Frontal cortex (tissue), 4 donors: Measurements from ENCODE around the gene CEP135. TPM values are rescaled to one million over a fixed set of nuclear protein-coding genes. Genes with fewer than 3 reads are reported as not detected.

ENCODE experiments used
- DNase-seq, 2 donors: peaks; one replicate each; pipeline ENCODE4 v3.0.0; 2012; ENCODE audit warnings: low spot score in 2 of 2
- FAIRE-seq: peaks from 2 replicates; lab custom pipeline; 2012; peaks lifted over from hg19 to GRCh38; lab: Jason Lieb, UNC
- total RNA-seq: library from RNA; depleted of rRNA; stranded (reverse); fragments of >200 nt; gene quantifications from one replicate; pipeline ENCODE4 v1.2.3, GENCODE V29; 2014
- donor health status: control.
- donor health status: control.
- donor health status: control.

The CEP135 gene, protein sequence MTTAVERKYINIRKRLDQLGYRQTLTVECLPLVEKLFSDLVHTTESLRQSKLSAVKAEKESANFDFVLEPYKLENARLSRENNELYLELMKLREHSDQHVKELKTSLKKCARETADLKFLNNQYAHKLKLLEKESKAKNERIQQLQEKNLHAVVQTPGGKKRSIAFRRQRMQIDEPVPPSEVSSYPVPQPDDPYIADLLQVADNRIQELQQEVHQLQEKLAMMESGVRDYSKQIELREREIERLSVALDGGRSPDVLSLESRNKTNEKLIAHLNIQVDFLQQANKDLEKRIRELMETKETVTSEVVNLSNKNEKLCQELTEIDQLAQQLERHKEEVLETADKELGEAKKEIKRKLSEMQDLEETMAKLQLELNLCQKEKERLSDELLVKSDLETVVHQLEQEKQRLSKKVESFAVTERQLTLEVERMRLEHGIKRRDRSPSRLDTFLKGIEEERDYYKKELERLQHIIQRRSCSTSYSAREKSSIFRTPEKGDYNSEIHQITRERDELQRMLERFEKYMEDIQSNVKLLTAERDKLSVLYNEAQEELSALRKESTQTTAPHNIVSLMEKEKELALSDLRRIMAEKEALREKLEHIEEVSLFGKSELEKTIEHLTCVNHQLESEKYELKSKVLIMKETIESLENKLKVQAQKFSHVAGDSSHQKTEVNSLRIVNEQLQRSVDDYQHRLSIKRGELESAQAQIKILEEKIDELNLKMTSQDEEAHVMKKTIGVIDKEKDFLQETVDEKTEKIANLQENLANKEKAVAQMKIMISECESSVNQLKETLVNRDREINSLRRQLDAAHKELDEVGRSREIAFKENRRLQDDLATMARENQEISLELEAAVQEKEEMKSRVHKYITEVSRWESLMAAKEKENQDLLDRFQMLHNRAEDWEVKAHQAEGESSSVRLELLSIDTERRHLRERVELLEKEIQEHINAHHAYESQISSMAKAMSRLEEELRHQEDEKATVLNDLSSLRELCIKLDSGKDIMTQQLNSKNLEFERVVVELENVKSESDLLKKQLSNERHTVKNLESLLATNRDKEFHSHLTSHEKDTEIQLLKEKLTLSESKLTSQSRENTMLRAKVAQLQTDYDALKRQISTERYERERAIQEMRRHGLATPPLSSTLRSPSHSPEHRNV
- total RNA-seq = 20.0 TPM

DNA sequence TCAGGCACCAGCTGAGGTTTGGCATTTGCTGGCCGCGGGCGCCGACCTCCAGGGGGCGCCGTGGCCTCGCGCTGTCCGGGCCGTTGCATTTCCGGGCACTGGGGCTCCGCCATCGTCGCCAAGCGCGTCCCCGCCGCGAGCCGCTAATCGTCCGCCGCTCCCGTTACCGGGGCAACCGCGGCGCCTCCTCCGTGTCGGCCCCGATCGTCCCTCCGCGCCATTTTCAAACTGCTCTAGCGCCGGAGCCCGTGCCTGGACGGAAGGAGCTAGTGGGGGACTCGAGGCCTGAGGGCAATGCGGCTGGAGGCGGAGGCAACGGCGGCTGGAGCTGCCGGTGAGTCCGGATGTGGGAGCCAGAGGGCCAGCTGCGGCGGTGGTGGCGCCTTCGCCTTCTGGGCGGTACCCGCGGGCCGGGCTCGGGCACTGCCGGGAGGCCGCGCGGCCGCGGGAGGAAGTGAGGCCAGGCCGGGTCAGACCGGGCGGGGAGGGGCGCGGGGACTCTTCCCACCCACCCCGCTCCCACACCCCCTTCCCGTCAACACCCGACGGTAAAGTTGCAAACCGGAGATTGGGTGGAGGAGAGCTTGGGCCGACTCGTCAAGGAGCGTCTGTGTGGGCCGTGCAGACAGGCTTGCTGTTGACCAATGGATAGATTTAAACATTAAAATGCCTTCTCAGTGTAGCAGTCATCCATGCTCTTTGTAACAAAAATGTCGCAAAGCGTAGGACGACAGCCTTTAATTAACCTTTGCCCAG, at the start of gene CEP135:
TSS of gene CEP135 (plus strand) at position 220 of the 756 bp plus-strand sequence. CDS start 3,186 bp downstream, outside the sequence.
- FAIRE-seq = no peak
- peak; percentile 90 to 93 for DNase-seq

DNA sequence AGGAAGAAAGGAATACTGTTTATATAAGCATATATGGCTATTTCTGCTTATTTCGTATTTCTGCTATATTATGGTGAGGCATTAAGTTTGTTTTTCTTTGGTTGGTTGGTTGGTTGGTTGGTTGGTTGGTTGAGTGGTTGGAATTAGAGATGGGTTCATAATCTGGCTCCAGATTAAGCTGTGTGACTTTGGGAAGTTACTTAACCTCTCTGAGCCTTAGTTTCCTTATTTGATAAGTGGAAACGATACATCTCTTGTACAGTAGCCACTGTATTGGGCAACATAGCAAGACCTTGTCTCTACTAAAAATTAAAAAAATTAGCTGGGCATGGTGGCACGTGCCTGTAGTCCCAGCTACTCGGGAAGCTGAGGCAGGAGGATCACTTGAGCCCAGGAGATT, 46.1 kb upstream of the CEP135 start:
- no peak for FAIRE-seq
- DNase-seq = no peak

DNA sequence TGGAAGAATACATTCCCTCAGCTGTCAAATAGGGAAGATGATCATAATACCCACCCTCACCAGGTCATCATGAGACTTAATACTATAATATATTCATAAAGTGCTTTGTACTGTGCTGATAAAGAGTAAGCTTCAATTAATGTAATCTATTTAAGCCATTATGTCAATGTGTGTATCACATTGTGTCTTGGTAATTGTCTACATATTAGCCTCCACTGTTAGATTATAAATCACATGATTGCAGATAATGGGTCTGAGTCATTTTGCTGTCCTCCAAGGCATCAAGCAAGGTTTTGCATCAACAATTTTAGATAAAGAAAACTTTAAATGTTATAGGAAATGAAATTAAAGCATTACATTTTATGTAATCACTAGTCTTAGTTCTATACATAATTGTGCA, 45.2 kb upstream of the CEP135 start:
- DNase-seq (no peak), FAIRE-seq (no peak)

DNA sequence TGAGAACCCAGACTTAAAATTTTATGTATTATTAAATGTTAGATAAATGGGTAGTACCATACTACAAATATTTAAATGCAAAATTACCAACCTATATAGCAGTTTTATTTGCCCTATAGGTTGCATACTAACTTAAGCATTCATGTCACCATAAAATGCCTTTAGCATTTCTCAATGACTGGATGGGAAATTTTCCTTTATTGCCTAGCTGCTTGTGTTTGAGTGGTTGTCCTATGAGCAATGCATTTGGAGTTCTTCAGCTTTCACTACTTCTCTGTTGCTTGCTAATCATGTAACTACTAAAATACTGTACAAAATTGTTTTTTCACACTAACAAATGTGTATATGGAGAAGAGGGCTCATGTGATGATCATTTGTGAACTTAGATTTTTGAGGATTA, 44.2 kb upstream of the CEP135 start:
- DNase-seq (no peak), FAIRE-seq (no peak)

DNA sequence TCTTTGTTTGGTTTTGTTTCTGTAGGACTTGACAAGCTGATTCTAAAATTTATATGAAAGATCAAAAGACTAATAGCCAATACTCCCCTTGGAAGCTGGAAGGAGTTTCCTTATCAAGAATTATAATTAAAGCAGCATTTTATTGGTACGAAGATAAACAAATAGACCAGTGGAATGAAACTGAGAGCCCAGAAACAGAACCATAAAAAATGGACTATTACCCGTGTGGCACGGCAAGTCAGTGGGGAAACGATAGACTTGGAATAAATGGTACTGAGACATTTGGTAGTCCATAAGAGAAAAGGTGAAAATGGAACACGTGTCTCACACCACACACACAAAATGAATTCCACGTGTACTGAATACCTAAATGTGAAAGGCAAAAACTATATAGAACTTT, 42.4 kb upstream of the CEP135 start:
- FAIRE-seq = no peak

DNA sequence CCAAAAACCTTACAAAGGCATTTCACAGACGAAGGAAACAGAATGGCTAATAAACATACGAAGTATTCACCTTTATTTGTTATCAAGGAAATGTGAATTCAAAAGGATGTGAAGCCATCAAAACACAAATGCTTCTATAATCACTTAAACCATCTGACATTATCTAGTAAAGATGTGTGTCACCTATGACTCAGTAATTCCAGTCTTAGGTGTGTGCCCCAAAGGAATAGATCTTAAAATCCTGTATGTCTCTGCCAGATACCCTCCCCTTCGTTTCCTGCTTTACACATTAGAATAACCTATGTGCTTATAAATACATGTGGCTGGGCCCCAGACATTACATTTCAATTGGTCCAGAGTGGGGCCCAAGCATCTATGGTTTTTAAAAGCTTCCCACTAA, 41.8 kb upstream of the CEP135 start:
- FAIRE-seq = no peak
- DNase-seq = no peak

More for the DNA sequence above, 42.4 kb upstream of the CEP135 start:
- DNase-seq = no peak

DNA sequence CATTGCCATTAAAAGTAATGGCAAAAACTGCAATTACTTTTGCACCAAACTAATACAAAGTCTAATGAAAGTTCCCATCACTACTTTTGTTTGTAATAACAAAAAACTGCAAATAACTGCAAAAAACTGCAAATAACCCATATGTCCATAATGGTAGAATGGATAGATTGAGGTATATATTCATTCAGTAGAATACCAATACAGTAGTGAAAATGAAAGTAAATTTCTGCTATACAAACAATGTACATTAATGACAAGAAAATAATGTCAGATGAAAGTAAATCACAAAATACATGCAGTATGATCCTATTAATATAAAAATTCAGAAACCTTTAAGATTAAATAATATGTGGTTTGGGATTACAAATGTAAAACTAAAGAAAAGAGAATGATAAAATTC, 41.3 kb upstream of the CEP135 start:
- FAIRE-seq = no peak
- DNase-seq = no peak

DNA sequence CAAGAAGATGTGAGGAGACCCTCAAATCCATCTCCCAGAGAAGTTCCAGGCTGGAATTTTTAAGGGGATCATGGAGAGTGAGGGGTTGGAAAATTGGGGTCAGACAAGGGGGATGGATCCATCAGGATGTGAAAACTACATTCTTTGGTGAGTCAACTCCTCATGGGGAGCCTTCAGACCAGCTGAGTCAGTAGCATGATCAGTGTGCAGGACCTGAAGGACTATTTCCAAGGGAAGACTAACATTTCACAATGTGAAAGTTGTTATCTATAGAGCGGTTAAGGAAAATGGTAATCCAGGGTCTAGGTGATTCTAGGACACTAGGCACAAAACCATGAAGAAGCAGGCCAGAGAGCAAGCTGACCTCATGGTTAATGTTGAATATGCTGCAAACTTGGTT, 38.6 kb upstream of the CEP135 start:
- FAIRE-seq (no peak), DNase-seq (no peak)

DNA sequence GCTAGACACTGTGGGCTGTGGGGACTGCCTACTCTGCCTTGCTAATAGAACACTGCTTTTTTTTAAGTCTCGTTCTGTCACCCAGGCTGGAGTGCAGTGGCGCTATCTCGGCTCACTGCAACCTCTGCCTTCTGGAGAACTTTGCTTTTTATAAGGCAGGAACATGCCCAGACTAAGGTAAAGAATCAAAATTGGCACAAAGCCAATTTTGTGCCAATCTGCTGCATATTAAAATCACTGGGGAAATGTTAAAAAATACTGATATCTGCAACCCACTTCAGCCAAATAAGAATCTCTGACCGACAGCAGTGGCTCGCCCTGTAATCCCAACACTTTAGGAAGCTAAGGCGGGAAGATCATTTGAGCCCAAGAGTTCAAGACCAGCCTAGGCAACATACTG, 36.5 kb upstream of the CEP135 start:
- FAIRE-seq (no peak), DNase-seq (no peak)

DNA sequence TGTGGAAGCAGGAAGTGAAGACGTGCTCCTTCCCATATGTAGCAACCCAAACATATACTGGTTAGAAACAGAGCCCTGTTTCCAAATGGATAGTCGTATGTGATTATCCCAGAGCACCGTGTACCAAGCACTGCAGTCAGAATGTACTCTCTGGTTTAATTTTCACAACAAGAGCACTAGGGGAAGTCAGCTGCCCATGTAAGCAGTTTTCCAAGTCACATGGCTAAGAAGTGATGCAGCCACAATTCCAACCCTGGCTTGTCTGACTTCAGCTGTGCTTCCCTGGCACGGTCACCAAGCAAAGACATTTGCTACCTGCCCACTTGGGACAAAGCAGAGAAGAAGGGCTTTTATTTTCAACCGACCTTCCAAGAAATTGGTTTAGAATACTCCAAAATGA, 28.2 kb upstream of the CEP135 start:
- DNase-seq (no peak), FAIRE-seq (no peak)

DNA sequence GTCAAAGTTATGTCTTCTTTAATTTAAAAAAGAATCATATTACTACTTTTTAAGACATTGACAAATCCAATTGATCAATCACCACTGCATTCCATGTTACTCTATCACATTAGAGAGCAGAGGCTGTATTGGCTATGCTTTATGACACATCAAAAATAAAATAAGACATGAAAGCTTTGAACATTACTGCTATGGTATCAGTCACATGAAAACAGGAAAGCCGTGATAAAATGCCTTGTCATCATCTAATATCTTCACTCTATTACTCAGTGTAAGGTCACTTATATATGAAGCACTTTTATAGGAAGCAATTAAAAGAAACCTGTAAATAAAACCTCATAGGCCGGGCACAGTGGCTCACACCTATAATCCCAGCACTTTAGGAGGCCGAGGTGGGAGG, 27.7 kb upstream of the CEP135 start:
- DNase-seq (no peak), FAIRE-seq (no peak)

DNA sequence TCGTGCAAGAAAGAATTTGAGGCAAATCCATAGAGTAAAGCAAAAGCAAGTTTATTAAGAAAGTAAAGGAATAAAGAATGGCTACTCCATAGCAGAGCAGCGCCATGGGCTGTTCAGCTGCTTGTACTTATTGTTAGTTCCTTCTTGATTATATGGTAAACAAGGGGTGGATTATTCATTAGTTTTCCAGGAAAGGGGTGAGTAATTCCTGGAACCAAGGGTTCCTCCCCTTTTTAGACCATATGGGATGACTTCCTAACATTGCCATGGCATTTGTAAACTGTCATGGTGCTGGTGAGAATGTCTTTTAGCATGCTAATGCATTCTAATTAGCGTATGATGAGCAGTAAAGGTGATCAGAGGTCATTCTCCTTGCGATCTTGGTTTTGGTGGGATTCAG, 23.5 kb upstream of the CEP135 start:
- DNase-seq (no peak), FAIRE-seq (no peak)

DNA sequence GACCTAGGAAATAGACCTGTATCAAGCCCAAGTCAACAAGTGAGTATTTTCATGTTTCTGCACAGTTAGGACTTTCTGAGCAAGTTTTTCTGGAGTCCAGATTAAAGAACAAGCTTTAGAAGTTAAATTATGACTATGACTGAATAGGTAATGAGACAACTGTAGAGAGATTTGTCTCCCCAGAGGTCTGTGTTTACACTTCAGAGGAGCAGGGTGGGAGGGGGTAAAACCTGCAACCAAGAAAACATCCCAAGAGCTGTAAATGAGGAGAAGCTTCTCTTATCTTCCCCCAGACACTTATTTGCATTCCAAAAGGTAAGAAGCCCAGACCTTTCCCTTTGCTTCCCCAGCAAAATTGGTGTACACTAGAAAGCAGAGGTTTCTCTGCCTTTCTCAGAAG, 22.1 kb upstream of the CEP135 start:
- no peak for FAIRE-seq
- no peak for DNase-seq

DNA sequence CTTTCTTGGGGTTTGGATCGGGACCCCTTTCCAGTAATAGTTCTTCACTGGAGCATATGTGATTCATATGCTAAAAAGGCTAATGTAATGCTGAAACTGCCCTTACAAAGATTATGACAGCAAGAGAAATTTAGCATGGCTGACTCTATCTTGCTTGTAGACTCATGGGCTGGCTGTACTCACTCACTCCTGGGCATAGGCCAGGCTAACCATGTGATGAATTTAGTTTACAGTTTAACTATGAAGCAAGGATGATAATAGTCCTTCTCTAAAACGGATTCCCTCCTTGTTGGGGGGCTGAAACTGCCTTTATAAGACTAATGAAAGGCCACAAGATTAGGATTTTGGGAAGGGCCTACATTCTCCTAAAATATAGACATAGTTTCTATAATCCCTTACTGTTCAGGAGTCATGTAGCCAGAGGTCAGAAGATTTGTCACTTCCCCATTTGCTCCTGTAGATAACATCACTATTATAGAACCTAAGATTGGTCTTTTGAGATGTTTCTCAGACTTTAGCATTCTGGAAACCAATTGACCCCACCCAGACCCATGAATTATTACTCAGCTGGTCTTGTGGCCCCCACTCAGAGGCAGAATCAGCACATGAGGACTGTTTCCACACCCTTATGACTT, 20.8 kb upstream of the CEP135 start:
- DNase-seq (no peak), FAIRE-seq (no peak)

DNA sequence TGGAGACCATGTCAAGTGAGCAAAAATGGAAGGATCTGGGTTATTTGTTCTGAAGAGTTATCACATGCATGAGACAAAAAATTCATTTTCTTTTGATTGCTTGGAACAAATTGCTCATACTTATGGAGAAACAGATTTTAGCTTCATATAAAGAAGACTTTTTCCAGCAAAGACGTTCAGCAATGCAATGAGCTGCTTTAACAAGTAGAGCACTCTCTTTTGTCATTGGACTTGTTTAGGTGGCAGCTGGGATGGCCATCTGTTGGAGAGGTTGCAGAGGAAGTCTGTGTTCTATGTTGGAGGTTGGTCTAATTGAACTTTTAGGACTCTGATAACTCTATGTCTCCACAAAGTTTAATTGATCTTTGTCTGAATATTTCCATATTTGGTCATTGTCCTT, 19.9 kb upstream of the CEP135 start:
- no peak for DNase-seq
- no peak for FAIRE-seq

DNA sequence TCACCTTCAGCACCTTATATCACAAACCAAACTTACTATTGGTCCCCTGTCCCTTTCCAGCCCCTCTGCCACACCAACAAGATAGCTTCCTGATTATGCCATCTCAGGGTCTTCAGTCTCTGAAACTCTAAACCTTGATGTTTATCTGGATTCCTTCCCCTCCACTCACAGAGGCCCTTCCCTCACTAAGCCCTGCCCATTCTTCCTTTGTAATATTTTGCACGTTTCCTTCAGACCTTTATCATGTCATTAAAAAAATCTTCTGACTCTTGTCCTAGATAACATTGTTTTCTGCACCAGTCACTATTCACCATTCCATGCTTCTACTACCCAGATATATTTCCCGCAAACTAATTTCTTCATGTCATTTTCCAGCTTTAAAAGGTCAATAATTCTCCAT, 17.7 kb upstream of the CEP135 start:
- no peak for FAIRE-seq
- no peak for DNase-seq

DNA sequence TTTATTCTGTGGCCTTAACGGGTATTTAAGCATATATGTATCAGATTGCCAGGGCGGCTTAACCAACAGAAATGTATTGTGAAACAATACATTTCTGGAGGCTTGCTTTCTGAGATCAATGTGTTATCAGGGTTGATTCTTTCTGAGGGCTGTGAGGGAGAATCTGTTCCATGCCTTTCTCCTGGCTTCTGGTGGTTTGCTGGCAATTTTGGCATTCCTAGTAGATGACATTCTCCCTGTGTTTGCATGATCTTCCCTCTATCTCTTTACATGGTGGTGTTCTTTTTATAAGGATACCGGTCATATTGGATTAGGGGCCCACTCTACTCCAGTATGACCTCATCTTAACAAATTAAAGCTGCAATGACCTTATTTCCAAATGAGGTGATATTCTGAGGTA, 16.9 kb upstream of the CEP135 start:
- DNase-seq = no peak
- no peak for FAIRE-seq

DNA sequence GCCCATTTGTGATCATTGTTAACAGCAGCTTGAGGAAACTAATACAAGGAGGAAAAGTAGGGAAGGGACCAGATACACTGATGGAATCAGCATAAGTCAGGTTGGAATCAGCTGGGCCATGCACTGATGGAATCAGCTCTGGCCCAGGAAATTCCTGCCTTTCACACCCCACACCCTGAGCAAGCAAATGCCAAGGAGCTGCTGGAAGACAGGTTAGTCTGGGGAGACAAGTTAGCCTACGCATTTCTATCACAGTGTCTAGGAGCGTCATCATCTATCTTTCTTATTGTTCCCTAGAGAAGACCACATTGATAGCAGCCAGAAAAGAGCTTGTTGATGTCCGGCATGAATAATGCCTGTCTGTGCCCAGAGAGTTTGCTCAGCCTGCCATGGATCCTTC, 16.2 kb upstream of the CEP135 start:
- DNase-seq = no peak
- no peak for FAIRE-seq

DNA sequence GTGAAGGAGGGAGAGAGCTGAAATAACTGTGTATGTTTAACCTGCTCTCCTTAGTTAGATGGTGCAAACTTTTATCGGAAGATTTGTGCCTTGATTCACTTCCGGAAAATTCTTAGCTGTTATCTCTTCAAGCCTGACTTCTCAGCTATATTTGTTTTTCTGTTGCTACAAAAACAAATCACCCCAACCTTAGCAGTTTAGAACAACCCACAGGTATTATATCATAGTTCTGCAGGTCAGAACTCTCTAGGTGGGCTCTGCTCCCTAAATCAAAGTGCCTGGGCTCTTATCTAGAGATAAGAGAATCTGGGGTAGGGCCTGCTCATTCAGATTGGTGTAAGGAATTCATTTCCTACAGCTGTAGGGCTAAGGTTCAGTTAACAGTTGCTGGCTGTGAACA, 15.1 kb upstream of the CEP135 start:
- DNase-seq (no peak), FAIRE-seq (no peak)
